BE2C (cell line): Measurements from ENCODE around the gene ACER3.

Experiments
- DNase-seq: peaks from one replicate; pipeline ENCODE4 v3.0.0-alpha.2; 2020
- H3K27me3 ChIP-seq: fragments of 250-450 bp; sonication (Bioruptor Pico); 2 replicates; pipeline ENCODE4 v1.5.1; 2020; ENCODE audit warnings: mild to moderate bottlenecking
- H3K36me3 ChIP-seq: fragments of 250-450 bp; sonication (Bioruptor Pico); 2 replicates; pipeline ENCODE4 v1.5.1; 2020; ENCODE audit warnings: mild to moderate bottlenecking
- H3K4me1 ChIP-seq: fragments of 250-450 bp; sonication (Bioruptor Pico); 2 replicates; pipeline ENCODE4 v1.5.1; 2020
- H3K4me3 ChIP-seq: 2 replicates; pipeline ENCODE4 v1.5.1; 2011; ENCODE audit warnings: low read depth, low read length
- H3K9me3 ChIP-seq: fragments of 250-450 bp; sonication (Bioruptor Pico); 2 replicates; pipeline ENCODE4 v1.5.1; 2020
- TF ChIP-seq, protein P1 (sequence below): IDR thresholded peaks from 2 replicates; pipeline ENCODE4 v1.5.1; 2012; ENCODE audit warnings: mild to moderate bottlenecking, low read depth, low read length

ACER3 gene

DNA sequence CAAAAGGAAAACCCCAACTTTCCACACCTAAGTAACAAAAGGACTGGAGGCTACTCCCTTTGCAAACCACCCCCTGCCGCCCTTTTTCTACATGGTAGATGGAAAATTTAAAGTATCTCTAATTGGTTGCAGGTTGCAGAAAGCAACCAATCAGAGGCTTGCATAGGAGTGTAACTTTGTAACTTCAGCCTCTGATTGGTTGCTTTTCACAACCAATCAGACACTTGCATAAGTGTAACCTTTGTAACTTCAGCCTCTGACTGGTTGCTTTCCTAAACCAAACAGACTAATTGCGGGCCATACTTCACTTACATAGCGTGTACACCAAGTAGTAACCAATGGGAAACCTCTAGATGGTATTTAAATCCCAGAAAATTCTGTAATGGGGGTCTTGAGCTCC is 16.8 kb upstream of the ACER3 start:
- TF ChIP-seq, protein P1, sequence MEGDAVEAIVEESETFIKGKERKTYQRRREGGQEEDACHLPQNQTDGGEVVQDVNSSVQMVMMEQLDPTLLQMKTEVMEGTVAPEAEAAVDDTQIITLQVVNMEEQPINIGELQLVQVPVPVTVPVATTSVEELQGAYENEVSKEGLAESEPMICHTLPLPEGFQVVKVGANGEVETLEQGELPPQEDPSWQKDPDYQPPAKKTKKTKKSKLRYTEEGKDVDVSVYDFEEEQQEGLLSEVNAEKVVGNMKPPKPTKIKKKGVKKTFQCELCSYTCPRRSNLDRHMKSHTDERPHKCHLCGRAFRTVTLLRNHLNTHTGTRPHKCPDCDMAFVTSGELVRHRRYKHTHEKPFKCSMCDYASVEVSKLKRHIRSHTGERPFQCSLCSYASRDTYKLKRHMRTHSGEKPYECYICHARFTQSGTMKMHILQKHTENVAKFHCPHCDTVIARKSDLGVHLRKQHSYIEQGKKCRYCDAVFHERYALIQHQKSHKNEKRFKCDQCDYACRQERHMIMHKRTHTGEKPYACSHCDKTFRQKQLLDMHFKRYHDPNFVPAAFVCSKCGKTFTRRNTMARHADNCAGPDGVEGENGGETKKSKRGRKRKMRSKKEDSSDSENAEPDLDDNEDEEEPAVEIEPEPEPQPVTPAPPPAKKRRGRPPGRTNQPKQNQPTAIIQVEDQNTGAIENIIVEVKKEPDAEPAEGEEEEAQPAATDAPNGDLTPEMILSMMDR: no peak
- Histone ChIP-seq H3K27me3 (no peaks in the 10 kb centered on the region), H3K4me3 (no peak overlapping the region), H3K4me1 (no peaks in the 10 kb centered on the region), H3K36me3 (no peaks in the 10 kb centered on the region), H3K9me3 (no peaks in the 10 kb centered on the region)
- DNase-seq: no peak

DNA sequence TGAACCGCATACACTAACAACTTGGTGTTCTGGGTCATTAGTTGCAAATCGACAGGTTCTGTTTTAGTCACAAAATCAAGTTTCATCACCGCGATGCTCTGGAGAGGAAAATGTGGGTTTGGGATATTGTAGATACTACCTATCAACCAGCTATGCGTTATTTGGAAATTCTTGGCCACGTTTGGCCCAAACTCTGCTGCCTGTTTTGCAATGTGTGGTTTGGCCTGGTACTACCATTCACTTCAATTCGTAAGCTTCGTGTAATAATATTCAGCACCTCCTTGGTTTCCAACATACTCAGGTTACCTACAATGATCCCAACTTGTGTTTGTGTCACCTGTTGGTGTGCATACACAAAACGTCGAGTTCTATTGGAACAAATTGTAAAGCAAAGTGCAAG is 16.2 kb upstream of the ACER3 start:
- no peaks in the 10 kb centered on the region for H3K36me3 ChIP-seq
- no peak for DNase-seq
- no peaks in the 10 kb centered on the region for H3K4me1 ChIP-seq
- H3K9me3 ChIP-seq: no peaks in the 10 kb centered on the region
- H3K4me3 ChIP-seq: no peak overlapping the region
- TF ChIP-seq, protein P1: no peak
- H3K27me3 ChIP-seq: no peaks in the 10 kb centered on the region

DNA sequence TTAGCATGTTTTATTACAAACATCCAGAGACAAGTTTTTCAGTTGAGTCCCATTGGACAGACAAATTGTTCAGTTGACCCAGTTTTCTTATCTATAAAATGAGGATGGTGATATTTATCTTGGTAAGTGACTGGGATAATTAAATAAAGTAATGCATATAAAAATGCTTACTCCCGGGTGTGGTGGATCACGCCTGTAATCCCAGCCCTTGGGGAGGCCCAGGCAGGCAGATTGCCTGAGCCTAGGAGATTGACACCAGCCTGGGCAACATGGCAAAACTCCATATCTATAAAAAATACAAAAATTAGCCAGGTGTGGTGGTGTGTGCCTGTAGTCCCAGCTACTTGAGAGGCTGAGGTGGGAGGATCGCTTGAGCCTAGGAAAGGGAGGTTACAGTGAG is 15.6 kb upstream of the ACER3 start:
- TF ChIP-seq, protein P1: no peak
- H3K4me3 ChIP-seq: no peak overlapping the region
- no peaks in the 10 kb centered on the region for H3K9me3 ChIP-seq
- H3K27me3 ChIP-seq: no peaks in the 10 kb centered on the region
- no peaks in the 10 kb centered on the region for H3K36me3 ChIP-seq
- no peak for DNase-seq
- H3K4me1 ChIP-seq: no peaks in the 10 kb centered on the region

DNA sequence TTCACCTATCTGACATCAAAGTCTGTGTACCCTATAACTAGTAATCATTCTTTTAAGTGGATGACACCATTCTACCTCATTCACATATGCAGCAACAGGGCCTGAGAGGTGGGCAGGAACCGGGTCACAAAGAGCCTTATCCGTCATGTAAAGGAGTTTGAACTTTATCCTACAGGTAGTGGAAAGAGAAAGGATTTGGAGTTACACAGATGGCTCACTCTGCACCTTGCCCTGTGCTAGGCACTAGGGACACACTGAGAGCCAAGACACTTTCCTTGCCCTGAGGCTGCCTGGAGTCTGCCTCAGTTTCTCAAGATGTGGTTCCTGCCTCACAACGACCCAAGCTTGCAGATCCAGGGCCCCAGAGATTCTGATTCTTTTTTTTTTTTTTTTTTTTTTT is 14.3 kb upstream of the ACER3 start:
- no peaks in the 10 kb centered on the region for H3K9me3 ChIP-seq
- H3K4me3 ChIP-seq: no peak overlapping the region
- no peaks in the 10 kb centered on the region for H3K4me1 ChIP-seq
- no peaks in the 10 kb centered on the region for H3K27me3 ChIP-seq
- no peak for DNase-seq
- TF ChIP-seq, protein P1: no peak
- no peaks in the 10 kb centered on the region for H3K36me3 ChIP-seq

DNA sequence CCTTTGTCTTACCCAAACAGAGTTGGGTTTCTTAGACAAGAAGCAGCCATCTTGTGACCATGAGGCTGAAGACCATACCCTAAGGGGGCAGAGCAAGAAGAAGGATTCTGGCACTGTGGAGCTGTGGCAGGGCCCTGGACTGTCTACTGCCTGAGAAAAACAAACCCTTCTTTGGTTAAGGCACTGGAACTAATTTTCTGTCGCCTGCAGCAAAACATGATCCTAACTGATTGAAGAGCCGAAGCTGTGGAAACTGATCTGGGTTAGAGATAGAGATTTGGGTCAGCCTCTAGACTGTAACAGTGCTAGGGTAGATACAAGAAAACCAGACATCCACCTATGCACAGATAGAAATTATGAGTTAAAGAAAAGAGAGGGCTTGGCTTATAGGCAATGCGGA is 11.3 kb upstream of the ACER3 start:
- TF ChIP-seq, protein P1: no peak
- Histone ChIP-seq H3K27me3 (no peaks in the 10 kb centered on the region), H3K4me1 (no peaks in the 10 kb centered on the region), H3K4me3 (no peak overlapping the region), H3K9me3 (no peaks in the 10 kb centered on the region), H3K36me3 (no peaks in the 10 kb centered on the region)
- DNase-seq: no peak

DNA sequence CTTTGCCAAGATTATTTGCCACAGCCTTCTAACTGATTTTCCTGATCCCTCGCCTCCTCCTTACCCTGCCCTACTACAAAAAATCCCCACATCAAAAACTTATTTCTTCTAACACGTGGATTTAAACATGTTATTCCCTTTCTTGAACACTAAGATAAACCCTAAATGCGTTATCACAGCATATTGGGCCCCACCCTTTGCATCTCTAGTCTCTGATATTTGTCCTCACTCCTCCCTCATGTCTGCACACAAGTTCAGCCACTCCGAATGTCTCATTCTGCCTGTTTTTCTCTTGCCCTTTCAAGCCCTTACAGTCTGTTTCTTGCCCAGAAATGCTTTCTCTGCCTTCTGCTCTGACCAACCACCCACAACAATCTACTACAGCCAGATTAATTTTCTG is 10.6 kb upstream of the ACER3 start:
- Histone ChIP-seq H3K27me3 (no peaks in the 10 kb centered on the region), H3K9me3 (no peaks in the 10 kb centered on the region), H3K4me3 (no peak overlapping the region), H3K4me1 (no peaks in the 10 kb centered on the region), H3K36me3 (no peaks in the 10 kb centered on the region)
- TF ChIP-seq, protein P1: no peak
- no peak for DNase-seq
